Stimulated activated CD4-positive, alpha-beta T cell treated with anti-CD3 and anti-CD28 coated beads, Interleukin-12 subunit alpha, Interleukin-12 subunit beta, amount 100 ng/mL, for 4 hours (primary cell): ENCODE measurements around the gene AIDA.
"Not testable (repeated sequence)": the region's sequence is repeated elsewhere in the genome, so short reads cannot be mapped to it uniquely, and the experiment has no call there.

Source experiments
- DNase-seq: peaks from one replicate; pipeline ENCODE4 v3.0.0-alpha.2; 2020

The AIDA gene

GRCh38 chr1:222711319-222712252 lies 705 bp downstream of the AIDA start:
- peak; percentile 52 for DNase-seq

- DNase-seq: no peak
Measured at GRCh38 chr1:222709700-222710153, 2.6 kb downstream of the AIDA start.

GRCh38 chr1:222706815-222707214 lies 5.5 kb downstream of the AIDA start:
- DNase-seq: no peak

DNA sequence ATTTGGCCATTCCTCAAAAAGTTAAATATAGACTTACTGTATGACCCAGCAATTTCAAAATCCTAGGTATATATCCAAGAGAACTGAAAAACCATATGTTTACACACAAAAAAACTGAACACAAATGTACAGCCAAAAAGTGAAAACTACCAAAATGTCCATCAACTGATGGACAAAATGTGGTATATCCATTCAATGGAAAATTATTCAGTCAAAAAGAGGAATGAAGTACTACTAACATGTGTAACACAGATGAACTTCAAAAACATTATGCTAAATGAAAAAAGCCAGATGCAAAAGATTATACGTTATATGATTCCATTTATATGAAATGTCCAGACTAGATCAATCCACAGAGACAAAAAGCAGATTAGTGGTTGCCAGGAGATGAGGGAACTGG lies 8.0 kb downstream of the AIDA start:
- DNase-seq: no peak

DNA sequence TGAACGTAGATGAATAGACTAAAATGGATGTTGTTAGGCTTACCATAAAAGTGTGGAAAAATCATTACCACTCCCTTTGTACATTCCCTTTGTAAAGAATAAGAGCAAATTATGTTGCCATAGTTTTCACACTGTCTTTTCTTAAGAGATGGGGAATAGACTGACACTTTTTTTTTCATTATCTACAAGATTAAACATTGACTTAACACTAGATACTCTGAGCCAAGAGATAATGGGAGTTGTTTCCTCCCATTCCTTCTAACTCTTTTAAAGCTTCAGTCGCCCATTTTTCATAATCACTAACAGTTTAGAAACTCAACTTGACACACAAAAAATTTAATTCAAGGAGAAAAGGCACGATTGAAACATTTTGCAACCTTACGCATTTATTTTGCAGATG lies 10.1 kb downstream of the AIDA start:
- no peak for DNase-seq

DNA sequence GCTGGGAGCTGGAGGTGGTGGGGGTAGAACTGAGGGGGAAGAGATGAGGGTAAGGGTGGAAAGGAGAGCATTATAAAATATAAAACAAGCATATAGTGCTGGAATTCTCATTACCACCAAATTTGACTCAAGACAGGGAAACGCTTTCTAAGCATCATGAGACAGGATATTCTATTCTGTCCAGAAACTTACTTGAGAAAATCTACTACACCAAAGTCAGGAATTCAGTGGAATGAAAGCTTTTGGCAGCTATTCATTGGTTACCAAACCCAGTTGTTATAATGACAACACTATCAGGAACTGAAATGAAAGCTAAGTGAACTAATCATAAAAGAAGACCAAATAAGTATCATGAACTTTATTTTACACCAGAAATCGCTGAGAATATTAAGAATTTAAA lies 14.5 kb downstream of the AIDA start:
- DNase-seq: no peak

DNA sequence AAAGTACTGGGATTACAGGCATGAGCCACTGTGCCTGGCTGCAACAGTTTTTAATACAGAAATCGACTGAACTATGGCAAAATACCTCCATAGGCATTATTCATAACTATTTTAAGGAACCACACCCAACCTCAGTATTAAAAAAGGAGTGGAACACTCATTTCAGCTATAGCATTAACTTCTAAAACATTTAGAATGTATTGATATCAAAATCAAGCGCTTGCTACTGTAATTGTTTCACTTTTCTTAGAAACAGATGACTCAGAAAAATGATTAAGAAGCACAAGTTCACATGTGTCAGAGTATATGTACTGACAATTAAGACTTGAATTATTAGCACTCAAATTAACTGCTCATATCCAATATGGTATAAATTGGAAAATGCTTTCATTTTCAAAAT lies 15.1 kb downstream of the AIDA start:
- no peak for DNase-seq

DNA sequence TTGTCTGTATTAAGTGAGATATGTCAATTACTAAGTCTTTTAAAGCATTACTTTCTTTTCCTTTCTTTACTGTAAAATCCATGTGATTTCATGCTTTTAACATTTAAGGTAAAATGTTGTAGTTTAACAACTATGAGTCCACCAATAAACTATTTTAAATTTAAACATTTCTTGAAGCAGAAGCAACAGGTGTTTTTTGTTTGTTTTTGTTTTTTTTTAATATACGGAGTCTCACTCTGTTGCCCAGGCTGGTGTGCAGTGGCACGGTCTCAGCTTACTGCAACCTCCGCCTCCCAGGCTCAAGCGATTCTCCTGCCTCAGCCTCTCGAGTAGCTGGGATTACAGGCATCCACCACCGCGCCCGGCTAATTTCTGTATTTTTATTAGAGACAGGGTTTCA lies 15.6 kb downstream of the AIDA start:
- no peak for DNase-seq

- no peak for DNase-seq
Measured at GRCh38 chr1:222694927-222695326, 17.4 kb downstream of the AIDA start.

DNA sequence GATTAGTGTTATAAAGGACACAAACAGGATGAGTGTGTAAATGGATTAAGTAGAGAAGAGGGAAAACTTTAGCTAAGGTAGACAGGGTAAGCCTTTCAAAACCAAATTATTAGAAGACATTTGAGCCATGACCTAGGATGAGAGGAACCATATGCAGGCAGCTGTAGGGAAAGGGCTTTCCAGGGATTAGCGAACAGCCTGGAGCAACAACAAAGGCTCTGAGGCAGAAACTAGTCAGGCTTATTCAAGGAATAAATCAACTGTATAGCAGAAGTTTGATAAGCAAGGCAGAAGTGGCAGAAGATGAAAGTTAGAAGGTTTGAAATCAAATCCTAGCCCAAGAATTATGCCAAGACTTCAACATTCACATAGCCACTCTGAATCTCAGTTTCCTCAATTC lies 21.3 kb downstream of the AIDA start:
- DNase-seq: no peak

GRCh38 chr1:222680080-222680479 lies 32.2 kb downstream of the AIDA start:
- DNase-seq: no peak

GRCh38 chr1:222670110-222670509 lies 42.2 kb downstream of the AIDA start:
- no peak for DNase-seq

- DNase-seq: not testable (repeated sequence)
Measured at GRCh38 chr1:222669107-222669506, 43.2 kb downstream of the AIDA start.

GRCh38 chr1:222668184-222668583 lies 44.1 kb downstream of the AIDA start:
- DNase-seq: not testable (repeated sequence)

DNA sequence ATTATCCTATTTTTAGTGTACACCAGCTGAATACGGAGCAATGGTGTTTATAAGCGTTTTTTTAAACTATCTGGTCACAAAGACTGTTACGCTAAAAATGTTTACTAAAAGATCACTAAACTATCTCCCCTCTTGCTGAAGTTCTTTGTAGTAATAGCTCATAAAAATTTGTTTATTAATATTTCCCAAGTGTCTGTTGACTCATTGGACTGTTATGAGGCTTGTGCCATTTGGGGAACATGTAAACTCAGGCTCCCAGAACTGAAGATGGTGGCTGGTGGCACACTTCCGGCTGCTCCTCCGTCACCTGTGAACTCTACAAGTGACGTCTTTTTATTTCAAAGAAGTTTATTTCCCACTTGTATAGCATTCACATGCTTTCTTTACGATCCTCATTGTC lies 46.3 kb downstream of the AIDA start:
- no peak for DNase-seq

GRCh38 chr1:222663431-222663934 lies 48.8 kb downstream of the AIDA start:
- DNase-seq: no peak

DNA sequence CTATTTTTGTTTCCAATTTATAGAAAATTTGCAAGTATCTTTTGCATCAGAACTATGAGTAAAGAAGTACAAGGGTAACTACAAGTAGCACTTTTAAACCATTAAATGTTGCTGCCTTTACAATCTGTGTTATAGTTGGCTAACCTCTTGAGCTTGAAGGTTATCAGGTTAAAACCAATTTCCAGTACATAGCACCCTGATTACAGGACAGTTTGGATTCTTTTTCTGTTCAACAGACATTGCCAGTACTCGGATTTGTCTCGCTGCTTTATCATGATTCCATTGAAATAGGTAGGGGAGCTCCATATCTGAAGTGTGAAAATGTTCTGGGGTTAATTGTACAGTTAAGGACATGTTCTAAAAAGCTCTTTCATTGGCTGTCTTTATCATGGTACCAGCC lies 54.4 kb downstream of the AIDA start:
- no peak for DNase-seq

DNA sequence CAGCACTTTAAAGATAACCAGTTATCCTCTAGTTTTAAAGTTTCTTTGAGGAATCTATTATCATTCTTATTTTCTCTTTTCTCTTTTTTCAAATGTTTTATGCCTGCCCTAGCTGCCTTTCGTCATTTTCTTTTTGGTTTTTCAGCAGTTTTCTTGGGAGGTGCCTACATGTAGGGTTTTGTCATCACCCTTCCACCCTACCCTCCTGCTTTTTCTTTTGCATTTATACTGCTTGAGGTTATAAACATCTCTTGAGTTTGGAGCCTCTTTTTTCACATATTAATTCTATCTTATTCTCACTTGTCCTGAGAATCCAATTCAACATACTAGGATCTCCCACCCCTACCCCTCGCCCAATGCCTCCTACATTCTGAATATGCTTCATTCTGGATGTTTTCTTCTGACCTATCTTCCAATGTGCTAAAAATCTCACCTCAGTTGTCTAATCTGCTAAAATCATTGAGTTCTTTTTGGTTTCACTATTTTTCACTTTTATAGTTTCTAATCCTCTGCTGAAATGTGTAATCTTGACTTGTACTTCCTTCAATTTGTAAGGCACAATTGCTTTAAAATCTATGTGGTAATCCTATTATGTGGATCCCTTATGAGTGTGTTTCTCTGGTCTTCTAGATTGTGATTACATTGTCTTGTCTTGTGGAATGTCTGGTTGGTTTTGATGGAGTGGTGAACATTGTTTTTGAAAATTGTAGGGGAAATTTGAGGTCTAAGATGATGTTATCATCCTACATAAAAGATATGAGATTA lies 55.7 kb downstream of the AIDA start:
- no peak for DNase-seq

GRCh38 chr1:222654849-222655248 lies 57.4 kb downstream of the AIDA start:
- peak; percentile 33 for DNase-seq

- no peak for DNase-seq
Measured at GRCh38 chr1:222653178-222653827, 59.0 kb downstream of the AIDA start.

DNA sequence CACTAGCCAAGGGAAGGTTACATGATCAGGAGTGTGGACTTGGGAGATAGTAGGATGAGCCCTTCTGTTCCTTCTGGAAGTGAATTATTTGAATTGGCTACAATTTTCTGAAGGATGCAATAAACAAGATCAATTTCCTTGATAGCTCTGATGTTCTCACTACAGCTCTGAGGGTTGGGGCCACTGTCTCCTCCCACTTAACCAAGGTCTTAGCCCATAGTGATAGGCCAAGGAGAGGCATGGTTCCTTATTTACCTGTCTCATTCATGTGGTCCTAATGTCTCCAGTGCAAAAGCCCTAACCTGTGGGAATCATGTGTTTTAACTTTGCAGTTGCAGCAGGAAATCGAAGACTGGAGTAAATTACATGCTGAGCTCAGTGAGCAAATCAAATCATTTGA lies 59.6 kb downstream of the AIDA start:
- no peak for DNase-seq

DNA sequence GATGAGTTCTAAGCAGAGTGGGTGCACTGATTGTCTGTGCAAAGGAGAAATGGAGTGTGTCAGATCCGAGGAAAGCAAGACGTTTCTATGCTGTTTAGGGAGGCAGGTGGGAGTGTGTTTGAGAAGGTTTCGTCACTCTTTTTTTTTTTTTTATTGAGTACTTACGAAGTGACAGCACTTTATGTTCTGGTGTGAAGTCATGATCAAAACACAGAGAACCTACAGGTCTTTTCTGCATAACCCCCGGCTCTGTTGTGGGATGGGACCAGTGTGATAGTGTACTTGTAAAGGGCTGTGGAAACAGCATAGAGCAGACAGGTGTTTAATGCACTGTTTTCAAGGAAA lies 67.7 kb downstream of the AIDA start:
- no peak for DNase-seq

GRCh38 chr1:222643938-222644635 lies 68.2 kb downstream of the AIDA start:
- peak; percentile 94 for DNase-seq
